NCI-H510A treated with DMSO at 0.1 percent for 48 hours (cell line): ENCODE data around the gene MAG.

Experiments
- DNase-seq: peaks from one replicate; lab custom pipeline; 2025; lab: John Stamatoyannopoulos, UW

MAG gene

DNA sequence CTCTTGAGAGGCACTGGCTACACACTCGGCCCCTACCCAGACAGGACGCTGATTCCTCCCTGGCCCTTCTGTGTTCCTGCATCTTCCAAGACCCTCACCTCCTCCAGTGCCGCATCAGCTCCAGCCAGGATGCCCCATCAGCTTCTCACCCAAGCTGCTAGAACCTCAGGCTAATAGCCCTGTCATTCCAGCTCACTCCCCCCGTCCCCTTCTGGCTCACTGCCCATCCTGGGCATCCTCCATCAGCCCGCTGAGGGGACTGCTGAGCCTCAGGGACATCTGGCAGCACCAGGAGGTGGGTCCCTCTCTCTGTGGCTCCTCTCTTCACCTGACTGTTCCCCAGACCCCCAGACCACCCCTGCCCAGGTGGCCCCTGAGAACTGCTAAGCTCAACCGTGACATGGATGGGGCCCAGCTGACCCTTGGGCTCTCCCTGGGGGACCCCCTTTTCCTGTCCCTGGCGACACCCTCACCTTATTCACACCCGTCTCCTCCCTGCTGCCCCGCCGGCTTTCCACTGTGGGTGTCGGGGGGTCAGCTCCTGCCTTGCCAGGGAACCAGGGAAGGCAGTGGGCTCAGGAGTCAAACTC is 71.1 kb downstream of the MAG start:
- DNase-seq, result no peak
